SIG-M5 treated with dmso at 0.1 percent for 504 hours (cell line): ENCODE measurements around the gene SH2D6.

Experiments
- DNase-seq: peaks from one replicate; lab custom pipeline; 2025; ENCODE audit not compliant: unreplicated experiment; lab: John Stamatoyannopoulos, UW

SH2D6 gene

DNA sequence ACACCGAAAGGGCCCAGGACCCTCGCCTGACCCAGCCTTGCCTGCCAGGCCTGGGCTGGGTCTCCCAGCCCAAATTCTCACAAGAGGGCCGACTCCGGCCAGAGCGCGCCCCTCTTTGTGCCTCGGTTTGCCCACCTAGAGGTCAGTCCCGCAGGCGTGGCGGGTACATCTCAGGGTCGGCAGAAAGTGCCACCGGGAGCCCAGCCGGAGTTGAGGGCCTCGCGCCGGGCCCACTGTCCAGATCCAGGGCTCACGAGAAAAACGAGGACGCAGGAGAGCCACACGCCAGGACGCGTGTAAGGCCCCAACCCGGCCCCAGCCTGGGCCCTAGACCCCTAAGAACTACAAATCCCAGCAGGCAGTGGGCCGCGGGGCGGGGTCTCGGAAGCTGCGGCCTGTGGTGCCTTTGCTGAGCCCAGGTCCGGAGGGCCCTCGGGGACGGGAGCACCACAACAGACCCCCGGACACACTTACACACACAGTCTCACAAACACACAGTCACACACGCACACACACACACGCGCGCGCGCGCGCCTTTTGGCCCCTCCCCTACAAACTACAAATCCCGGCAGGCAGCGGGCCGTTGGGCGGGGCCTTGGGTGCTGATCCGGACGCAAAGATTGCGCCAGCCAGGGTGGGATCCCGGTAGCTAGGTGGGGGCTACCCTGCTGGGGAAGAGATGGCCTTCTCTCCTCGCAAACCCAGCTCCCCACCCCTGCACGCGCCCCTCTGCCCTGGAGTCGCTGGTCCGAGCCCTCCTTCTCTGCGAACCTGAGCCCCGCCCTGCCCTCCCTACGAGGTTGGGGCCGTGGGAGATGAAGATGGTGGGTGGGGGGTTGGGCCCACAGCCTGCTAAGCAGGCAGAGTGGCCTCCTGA lies at the start of gene SH2D6:
TSS of gene SH2D6 (plus strand) at position 583 of the 877 bp plus-strand sequence. CDS start 10,752 bp downstream, outside the sequence.
- peak; percentile 92 for DNase-seq

GRCh38 chr2:85368921-85369320 lies 49.6 kb upstream of the SH2D6 start:
- no peak for DNase-seq

GRCh38 chr2:85369500-85369899 lies 49.0 kb upstream of the SH2D6 start:
- DNase-seq, result no peak

DNA sequence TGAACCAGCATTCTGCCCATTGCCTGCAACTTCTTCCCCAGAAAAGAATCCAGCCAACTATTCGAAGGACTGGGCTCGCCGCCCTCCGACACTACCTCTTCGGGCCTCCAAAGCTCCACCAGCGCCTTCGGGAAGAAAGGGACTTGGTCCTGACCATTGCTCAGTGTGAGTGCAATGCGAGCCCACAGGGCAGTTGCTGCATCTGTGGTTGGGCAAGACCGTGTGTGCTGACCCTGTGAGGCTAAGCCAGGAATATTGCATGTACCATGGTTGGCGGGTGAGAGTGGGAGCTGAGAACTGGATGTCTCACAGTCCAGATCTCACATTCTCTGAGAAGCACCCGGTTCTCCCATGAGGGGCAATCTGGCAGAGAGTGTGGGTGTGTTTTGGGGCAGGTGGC lies 47.5 kb upstream of the SH2D6 start:
- no peak for DNase-seq

DNA sequence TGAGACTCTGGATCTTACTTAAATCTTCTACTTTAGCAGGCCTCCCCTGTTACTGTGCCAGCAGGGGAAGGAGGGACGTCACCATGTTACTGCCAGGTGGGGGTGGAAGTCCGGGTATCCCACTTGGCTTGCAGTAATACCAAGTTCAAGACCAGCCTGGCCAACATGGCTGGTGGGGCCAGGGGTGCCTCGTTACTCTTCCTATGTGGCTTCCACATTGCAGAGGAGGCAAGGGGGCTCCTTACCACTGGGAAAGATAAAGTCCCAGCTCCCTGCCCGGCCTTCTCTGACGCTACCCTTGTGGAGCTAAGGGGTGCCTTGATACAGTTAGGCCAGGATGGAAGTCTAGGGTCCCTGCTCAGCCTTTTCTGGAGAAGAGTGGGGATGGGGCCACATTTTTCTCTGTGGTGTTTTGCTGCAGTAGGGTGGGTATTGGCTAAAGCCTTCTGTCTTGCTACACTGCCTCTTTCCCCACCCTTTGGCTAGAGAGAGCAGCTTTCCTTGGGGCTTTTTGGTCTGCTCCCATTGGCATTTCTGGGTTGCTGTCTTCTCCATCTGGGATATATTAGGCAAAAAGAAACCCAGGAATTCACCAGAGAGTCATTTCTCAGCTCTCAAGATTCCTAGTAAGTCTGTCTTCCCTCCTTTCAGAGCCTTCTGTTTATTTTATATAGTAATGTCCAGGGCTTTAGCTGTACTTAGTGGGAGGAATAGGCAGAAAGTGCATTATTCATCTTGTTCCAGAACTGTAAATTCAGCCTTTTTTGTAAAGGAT lies 42.0 kb upstream of the SH2D6 start:
- no peak for DNase-seq

DNA sequence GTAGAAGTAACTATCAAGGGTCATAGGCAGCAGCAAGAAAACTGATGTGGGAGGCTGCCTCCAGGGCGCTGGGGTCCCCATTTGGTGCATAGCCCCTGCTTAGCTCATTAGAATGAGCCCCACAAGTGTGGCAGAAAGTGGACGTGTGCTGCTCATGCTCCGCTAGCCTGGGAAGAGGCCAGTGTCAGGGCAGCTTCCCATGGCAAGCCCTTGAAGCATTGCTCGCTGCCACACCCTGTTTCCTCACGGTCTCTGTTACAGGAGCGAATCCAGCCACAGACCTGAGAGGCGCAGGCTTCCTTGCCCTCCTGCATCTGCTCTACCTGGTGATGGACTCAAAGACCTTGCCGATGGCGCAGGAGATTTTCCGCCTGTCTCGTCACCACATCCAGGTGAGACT lies 41.4 kb upstream of the SH2D6 start:
- no peak for DNase-seq

GRCh38 chr2:85378257-85378656 lies 40.3 kb upstream of the SH2D6 start:
- no peak for DNase-seq

DNA sequence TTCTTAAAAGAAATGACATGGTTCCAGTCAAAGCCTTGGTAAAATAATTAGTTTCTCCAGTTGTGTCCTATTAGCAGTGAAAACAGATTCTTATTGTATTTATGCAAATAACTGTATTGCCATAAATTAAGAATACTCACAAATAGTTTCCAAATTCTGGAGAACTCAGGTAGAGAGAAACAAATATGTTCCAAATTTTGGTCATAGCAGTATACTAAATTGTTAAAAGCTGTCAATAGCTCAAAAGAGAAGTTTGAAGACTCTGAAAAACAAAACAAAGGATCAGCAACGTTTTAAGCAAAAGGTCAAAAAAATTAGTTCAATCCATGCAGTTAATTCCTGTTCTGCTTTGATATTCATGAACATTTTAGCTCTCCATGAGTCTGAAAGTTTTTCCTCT lies 38.5 kb upstream of the SH2D6 start:
- no peak for DNase-seq

DNA sequence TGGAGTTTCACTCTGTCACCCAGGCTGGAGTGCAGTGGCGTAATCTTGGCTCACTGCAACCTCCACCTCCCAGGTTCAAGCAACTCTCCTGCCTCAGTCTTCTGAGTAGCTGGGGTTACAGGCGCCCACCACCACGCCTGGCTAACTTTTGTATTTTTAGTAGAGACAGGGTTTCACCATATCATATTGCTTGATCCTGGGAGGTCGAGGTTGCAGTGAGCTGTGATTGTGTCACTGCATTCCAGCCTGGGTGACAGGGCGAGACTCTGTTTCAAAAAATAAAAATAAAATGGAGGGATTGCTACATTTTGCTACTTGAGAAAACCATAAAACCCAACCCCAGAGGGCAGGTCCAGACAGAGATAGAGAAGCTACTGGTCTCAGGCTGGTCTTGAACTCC lies 35.4 kb upstream of the SH2D6 start:
- peak; percentile 34 for DNase-seq

GRCh38 chr2:85383850-85384249 lies 34.7 kb upstream of the SH2D6 start:
- no peak for DNase-seq

DNA sequence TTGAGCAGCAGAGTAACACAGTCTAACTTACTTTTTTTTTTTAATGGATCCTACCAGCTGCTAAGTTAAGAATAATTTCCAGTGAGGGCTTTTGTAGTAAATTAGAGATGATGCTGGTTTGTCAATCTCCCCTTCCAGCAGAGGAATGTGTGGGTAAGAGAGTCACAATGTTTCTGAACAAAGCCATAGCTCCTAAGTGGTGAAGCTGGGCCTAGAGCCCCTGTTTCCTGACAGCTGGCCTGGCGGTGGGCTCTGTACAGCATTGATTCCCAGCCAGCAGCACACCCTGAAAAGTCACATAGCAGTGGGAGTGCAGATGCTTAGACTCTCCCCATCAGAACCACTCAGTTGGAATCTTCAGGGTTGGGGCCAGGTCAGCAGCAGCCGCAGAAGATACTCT lies 32.8 kb upstream of the SH2D6 start:
- DNase-seq, result no peak

GRCh38 chr2:85387754-85388153 lies 30.8 kb upstream of the SH2D6 start:
- DNase-seq, result no peak

GRCh38 chr2:85388878-85389538 lies 29.5 kb upstream of the SH2D6 start:
- no peak for DNase-seq

DNA sequence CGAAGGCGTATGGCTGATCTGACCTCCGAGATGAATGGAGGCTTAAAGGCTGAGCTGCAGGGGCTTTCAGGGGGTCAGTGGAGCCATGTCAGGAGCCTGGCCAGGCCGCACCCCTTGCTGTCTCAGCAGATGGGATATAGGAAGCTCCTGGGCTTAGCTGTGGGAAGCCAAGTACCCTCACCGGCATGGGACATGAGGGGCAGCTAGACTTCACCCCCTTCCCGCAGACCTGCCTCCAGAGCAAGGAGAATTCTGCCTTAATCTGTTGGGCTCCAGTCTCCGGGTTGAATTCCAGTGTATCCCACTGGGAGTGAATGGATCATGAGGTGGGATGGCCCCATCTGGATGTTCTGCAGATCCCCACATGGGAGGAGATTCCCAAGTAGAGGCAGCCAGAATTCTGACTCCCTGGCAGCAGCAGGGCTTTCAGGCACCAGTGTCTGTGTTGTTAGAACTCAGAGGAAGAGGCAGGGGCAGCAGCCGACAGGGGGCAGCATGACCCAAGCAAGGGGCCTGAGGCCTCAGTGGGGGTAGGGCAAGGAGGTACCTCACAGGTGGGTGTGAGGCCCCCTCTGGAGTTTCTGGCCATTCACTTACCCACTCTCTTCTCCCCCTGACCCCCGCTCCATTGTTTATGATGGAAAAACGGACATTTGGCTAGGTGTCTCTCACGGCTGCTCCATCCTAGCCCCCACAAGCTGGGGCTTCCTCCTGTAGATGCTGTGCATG lies 27.4 kb upstream of the SH2D6 start:
- DNase-seq, result peak; percentile 28

DNA sequence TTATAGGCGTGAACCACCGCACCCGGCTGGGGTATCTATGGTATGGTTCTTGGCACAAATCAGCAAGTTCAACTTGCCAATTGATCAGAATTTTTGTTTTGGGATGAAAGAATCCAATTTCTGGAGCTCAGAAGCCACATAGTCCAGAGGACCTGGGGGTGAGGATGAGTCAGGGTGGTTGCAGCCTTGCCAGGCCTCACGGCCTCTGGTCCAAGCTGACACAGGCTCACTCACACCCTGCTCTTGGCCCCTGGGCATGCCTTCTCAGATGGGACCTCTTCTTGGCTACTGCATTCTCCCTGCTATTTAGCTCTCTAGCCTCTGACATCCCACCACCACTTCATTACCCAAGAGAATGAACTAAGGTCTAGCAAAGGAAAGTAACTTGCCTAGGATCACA lies 24.7 kb upstream of the SH2D6 start:
- DNase-seq, result no peak

DNA sequence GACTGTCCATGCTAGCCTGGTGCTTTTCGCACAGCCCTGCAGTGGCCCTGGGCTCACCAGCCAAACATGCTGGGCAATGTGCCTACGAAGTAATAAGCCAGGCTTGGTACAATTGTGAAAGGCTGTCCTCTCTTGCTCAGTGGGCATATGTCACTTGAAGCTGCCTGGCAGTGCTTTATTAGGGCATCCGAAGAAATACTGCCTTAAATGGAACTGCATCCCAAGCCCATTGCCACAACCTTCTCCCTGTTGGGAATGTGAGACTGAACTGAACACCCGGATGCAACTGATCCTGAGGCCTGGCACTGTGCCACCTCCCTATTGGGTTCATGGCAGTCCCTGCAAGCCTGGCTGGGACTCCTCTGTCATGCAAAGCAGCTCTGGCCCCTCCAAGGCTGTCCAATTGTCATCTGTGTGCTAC lies 24.2 kb upstream of the SH2D6 start:
- no peak for DNase-seq

- DNase-seq, result no peak
Measured at GRCh38 chr2:85394976-85395375, 23.5 kb upstream of the SH2D6 start.

DNA sequence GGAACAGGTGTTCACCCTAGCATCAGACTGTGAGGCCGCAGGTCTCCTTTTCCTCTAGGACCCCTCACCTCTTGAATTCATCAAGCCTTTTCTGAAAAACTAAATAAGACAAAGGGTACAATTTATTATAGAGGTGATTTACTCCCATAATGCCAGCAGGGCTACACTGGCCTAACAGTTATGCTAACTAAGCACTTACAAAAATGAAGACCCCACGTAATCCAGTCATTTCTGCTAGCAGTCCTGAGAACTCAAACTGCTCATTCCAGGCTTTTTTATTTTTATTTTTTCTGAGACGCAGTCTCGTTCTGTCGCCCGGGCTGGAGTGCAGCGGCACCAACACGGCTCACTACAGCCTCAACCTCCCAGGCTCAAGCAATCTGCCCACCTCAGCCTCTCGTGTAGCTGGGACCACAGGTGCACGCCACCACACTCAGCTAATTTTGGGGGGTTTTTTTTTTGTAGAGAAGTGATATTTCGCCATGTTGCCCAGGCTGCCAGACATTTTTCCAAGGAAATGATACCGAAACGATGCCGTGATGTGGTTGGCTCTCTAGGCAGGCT lies 22.5 kb upstream of the SH2D6 start:
- no peak for DNase-seq

DNA sequence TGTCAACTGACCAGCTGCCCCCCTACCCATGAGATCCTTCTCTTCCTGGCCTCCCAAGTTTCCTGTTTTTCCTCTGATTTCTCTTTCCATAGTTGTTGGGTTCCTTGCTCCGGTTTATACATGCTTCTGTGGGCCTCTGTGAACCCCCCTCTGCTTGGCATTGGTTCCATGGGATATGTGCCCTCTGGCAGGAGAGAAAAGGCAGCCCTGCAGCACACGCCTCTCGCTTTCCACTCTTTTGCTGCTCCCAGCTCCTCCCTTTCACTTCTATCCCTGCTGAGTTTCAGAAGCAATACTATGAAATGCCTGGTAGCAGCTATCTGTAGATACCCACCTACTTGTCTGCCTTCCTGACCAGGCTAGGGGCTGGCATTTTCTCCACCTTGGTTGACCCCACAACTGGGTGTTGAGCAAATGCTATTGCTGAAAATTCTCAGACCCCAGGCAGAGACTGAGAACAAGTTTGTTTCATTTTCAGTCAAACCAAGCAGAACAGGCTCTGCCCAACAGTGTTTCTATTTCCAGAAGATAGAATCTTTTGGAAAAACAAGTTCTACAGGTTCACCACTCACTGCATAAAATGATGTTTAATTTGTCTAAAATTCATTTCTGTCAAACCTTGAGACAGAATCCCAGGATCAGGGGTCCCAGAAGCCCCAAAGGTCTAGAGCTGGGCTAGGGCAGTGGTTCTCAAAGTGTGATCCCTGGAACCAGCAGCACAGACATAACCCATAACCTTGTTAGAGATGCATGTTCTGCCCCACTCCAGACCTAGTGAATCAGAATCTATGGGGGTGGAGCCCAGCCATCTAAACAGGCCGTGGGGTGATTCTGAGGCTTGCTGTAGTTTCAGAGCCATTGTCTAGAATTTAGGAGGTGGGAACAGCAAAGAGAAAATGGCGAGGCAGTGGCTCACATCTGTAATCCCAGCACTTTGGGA lies 21.7 kb upstream of the SH2D6 start:
- DNase-seq, result peak; percentile 43

- no peak for DNase-seq
Measured at GRCh38 chr2:85397925-85398331, 20.6 kb upstream of the SH2D6 start.
